ENCODE measurements around the gene HOXD10.

DNA sequence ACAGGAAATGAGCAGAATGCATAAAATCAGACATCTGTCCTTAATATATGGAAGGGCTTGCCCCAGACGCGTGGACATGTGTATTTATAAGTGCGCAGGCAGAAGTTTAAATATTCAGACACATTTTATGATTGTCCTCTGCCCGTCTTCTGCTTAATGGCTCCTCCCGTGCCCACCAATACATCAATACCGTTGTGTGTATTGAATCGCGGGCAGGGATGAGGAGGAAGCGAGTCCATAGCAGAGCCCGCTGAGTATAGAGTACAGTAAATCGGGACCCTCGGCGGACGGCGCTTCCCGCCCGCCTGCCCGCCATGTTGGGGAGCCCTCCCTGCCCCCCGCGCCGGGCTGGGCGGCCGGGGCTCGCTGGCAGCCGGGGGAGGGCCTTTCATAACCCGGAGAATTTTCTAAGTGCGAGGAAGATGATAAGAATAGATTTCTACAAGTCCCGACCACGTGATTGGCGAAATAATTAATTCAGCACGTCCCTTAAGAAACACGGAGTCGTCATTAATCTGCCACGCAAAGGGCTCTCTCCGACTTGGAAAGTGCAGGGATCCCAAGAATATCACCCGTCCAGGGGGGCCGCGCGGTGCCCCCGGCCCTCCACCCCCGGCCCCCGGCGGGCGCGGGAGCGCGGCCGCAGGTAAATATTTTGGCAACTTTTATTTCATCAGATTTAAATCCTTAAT lies 40.4 kb downstream of the HOXD10 start, which contains the start of gene HOXD3:
- TF ChIP-seq, protein P1, sequence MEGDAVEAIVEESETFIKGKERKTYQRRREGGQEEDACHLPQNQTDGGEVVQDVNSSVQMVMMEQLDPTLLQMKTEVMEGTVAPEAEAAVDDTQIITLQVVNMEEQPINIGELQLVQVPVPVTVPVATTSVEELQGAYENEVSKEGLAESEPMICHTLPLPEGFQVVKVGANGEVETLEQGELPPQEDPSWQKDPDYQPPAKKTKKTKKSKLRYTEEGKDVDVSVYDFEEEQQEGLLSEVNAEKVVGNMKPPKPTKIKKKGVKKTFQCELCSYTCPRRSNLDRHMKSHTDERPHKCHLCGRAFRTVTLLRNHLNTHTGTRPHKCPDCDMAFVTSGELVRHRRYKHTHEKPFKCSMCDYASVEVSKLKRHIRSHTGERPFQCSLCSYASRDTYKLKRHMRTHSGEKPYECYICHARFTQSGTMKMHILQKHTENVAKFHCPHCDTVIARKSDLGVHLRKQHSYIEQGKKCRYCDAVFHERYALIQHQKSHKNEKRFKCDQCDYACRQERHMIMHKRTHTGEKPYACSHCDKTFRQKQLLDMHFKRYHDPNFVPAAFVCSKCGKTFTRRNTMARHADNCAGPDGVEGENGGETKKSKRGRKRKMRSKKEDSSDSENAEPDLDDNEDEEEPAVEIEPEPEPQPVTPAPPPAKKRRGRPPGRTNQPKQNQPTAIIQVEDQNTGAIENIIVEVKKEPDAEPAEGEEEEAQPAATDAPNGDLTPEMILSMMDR (conservative IDR thresholded peaks at IDR 0.05 in 1 of 2, IDR thresholded peaks at IDR 0.05 in 1 of 2; ENCODE audit: low read depth in 1 of 2, low read length in 2 of 2): no peak
- TF ChIP-seq EZH2 (IDR thresholded peaks at IDR 0.05; ENCODE audit: low read length, missing control alignments): peak; percentile 27

All from fibroblast of lung (primary cell).